HG03097 (cell line): ENCODE results near the gene POLR2A.

ENCODE experiments used
- ATAC-seq: cut with Tn5 transposase; IDR thresholded peaks from one replicate; pipeline ENCODE4 v1.9.1; 2021; ENCODE audit not compliant: unreplicated experiment, low FRiP score

The POLR2A gene

GRCh38 chr17:7548585-7549400, 64.6 kb downstream of the POLR2A start, which contains the start of gene TNFSF12:
Gene TNFSF12 (plus strand): TSS chr17:7549058. CDS start chr17:7549154, 96 bp downstream.
- ATAC-seq = no peak
